HG03095 (cell line): ENCODE measurements around the gene SRP14.
"Not testable (repeated sequence)": the region's sequence is repeated elsewhere in the genome, so short reads cannot be mapped to it uniquely, and the experiment has no call there.

Experiments
- ATAC-seq: cut with Tn5 transposase; IDR thresholded peaks from one replicate; pipeline ENCODE4 v1.9.1; 2021; ENCODE audit warnings: moderate library complexity; ENCODE audit not compliant: unreplicated experiment

Gene SRP14

GRCh38 chr15:40052604-40053003 is 13.6 kb upstream of the SRP14 start:
- no peak for ATAC-seq

- ATAC-seq, result no peak
Observed at GRCh38 chr15:40051616-40052415, 12.8 kb upstream of the SRP14 start.

- ATAC-seq, result no peak
Observed at GRCh38 chr15:40050788-40051470, 11.9 kb upstream of the SRP14 start.

GRCh38 chr15:40048926-40049475 is 10.0 kb upstream of the SRP14 start:
- ATAC-seq, result no peak

- ATAC-seq, result no peak
Observed at GRCh38 chr15:40048211-40048792, 9.3 kb upstream of the SRP14 start.

GRCh38 chr15:40047415-40048210 is 8.6 kb upstream of the SRP14 start:
- peak; percentile 61 for ATAC-seq

GRCh38 chr15:40046721-40047414 is 7.9 kb upstream of the SRP14 start:
- no peak for ATAC-seq

- ATAC-seq, result no peak
Observed at GRCh38 chr15:40045572-40046217, 6.7 kb upstream of the SRP14 start.

GRCh38 chr15:40044717-40045571 is 6.0 kb upstream of the SRP14 start:
- ATAC-seq, result peak; percentile 56

- ATAC-seq, result no peak
Observed at GRCh38 chr15:40043927-40044716, 5.1 kb upstream of the SRP14 start.

- ATAC-seq, result no peak
Observed at GRCh38 chr15:40042791-40043320, 3.9 kb upstream of the SRP14 start.

- no peak for ATAC-seq
Observed at GRCh38 chr15:40040770-40041169, 1.8 kb upstream of the SRP14 start.

GRCh38 chr15:40040293-40040635 is 1.3 kb upstream of the SRP14 start:
- ATAC-seq, result no peak

- no peak for ATAC-seq
Observed at GRCh38 chr15:40038275-40038637, 725 bp downstream of the SRP14 start.

GRCh38 chr15:40037721-40038120 is 1.3 kb downstream of the SRP14 start:
- ATAC-seq, result no peak

GRCh38 chr15:40035182-40035581 is 3.8 kb downstream of the SRP14 start:
- not testable (repeated sequence) for ATAC-seq

- no peak for ATAC-seq
Observed at GRCh38 chr15:40034186-40034946, 4.6 kb downstream of the SRP14 start.
